ENCODE results near the gene FCMR.

FCMR gene

GRCh38 chr1:206895325-206895724 is 26.4 kb downstream of the FCMR start:
- no peaks in the 10 kb centered on the region for H3K36me3 ChIP-seq (ENCODE audit: insufficient read depth, low read length)
- no peak overlapping the region for H3K27ac ChIP-seq (ENCODE audit: low read depth, low read length)
- H3K9me3 ChIP-seq (ENCODE audit: low read length), result no peaks in the 10 kb centered on the region
- no peak overlapping the region for H3K9ac ChIP-seq (ENCODE audit: low read length)
- H3K4me3 ChIP-seq (ENCODE audit: low read depth in 1 of 2, low read length in 2 of 2), result no peak overlapping the region
- H3K4me1 ChIP-seq (ENCODE audit: insufficient read depth, low read length), result no peaks in the 10 kb centered on the region
- peaks cover 0 to 4% of the 10 kb centered on the region in 2 donors for H3K27me3 ChIP-seq (ENCODE audit: control insufficient read depth in 1 of 2, insufficient read depth in 2 of 2, low read length in 2 of 2)

DNA sequence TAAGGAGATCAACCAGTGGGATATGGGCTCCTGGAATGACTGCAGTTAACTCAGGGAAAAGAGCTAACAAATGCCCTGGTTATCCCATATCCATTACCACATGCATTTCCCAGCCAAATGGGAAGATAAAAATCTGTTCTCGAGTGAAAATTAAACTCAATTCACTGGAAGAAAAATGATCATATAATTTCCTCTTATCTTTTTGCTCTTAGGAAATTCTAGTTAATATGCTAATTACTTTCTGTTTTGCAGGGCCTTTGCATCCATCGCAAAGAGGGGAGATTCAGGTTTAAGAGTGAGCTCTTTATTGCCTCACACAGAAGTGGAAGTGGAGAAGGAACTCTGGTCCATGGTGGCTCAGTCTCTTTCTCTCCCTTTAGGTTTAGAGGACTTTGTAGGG is 28.4 kb downstream of the FCMR start:
- no peak overlapping the region for H3K9ac ChIP-seq (ENCODE audit: low read length)
- H3K4me1 ChIP-seq (ENCODE audit: insufficient read depth, low read length), result no peaks in the 10 kb centered on the region
- no peaks in the 10 kb centered on the region for H3K36me3 ChIP-seq (ENCODE audit: insufficient read depth, low read length)
- H3K9me3 ChIP-seq (ENCODE audit: low read length), result no peaks in the 10 kb centered on the region
- no peak overlapping the region for H3K27ac ChIP-seq (ENCODE audit: low read depth, low read length)
- no peak overlapping the region for H3K4me3 ChIP-seq (ENCODE audit: low read depth in 1 of 2, low read length in 2 of 2)
- H3K27me3 ChIP-seq (ENCODE audit: control insufficient read depth in 1 of 2, insufficient read depth in 2 of 2, low read length in 2 of 2), result no peaks in the 10 kb centered on the region

DNA sequence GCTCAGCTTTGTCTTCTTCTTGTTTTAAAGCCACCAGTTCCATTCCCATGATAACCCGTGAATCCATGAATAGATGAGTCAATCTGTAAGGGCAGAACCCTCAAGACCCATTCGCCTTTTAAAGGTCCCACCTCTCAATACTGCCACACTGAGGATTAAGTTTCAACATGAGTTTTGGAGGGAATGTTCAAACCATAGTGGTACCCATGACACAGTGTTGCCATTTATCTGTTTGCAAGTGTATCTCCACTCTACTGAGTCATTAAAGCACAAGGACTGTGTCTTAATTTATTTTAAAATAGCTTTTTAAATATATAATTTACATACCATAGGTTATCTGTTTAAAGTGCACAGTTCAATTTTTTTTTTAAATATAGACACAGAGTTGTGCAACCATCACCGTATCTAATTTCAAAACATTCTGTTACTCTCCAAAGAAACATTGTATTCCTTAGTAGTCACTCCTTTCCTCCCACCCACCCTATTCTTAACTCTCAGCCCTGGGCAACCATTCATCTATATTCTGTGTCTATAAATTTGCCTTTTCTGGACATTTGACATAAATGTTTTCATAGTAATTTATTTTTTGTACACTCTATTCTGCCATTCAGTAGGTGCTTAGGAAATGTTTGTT is 29.3 kb downstream of the FCMR start:
- Histone ChIP-seq H3K27ac (ENCODE audit: low read depth, low read length) (no peak overlapping the region), H3K9ac (ENCODE audit: low read length) (no peak overlapping the region), H3K36me3 (ENCODE audit: insufficient read depth, low read length) (no peaks in the 10 kb centered on the region), H3K4me1 (ENCODE audit: insufficient read depth, low read length) (no peaks in the 10 kb centered on the region), H3K4me3 (ENCODE audit: low read depth in 1 of 2, low read length in 2 of 2) (no peak overlapping the region), H3K9me3 (ENCODE audit: low read length) (no peaks in the 10 kb centered on the region), H3K27me3 (ENCODE audit: control insufficient read depth in 1 of 2, insufficient read depth in 2 of 2, low read length in 2 of 2) (no peaks in the 10 kb centered on the region)

GRCh38 chr1:206891412-206891811 is 30.3 kb downstream of the FCMR start:
- H3K4me1 ChIP-seq (ENCODE audit: insufficient read depth, low read length), result no peaks in the 10 kb centered on the region
- H3K27ac ChIP-seq (ENCODE audit: low read depth, low read length), result no peak overlapping the region
- H3K9me3 ChIP-seq (ENCODE audit: low read length), result no peaks in the 10 kb centered on the region
- no peak overlapping the region for H3K4me3 ChIP-seq (ENCODE audit: low read depth in 1 of 2, low read length in 2 of 2)
- H3K27me3 ChIP-seq (ENCODE audit: control insufficient read depth in 1 of 2, insufficient read depth in 2 of 2, low read length in 2 of 2), result no peaks in the 10 kb centered on the region
- no peaks in the 10 kb centered on the region for H3K36me3 ChIP-seq (ENCODE audit: insufficient read depth, low read length)
- H3K9ac ChIP-seq (ENCODE audit: low read length), result no peak overlapping the region

GRCh38 chr1:206890125-206891060 is 31.3 kb downstream of the FCMR start:
- no peak overlapping the region for H3K27ac ChIP-seq (ENCODE audit: low read depth, low read length)
- no peaks in the 10 kb centered on the region for H3K36me3 ChIP-seq (ENCODE audit: insufficient read depth, low read length)
- no peaks in the 10 kb centered on the region for H3K27me3 ChIP-seq (ENCODE audit: control insufficient read depth in 1 of 2, insufficient read depth in 2 of 2, low read length in 2 of 2)
- H3K9ac ChIP-seq (ENCODE audit: low read length), result no peak overlapping the region
- H3K4me1 ChIP-seq (ENCODE audit: insufficient read depth, low read length), result no peaks in the 10 kb centered on the region
- no peak overlapping the region for H3K4me3 ChIP-seq (ENCODE audit: low read depth in 1 of 2, low read length in 2 of 2)
- no peaks in the 10 kb centered on the region for H3K9me3 ChIP-seq (ENCODE audit: low read length)

DNA sequence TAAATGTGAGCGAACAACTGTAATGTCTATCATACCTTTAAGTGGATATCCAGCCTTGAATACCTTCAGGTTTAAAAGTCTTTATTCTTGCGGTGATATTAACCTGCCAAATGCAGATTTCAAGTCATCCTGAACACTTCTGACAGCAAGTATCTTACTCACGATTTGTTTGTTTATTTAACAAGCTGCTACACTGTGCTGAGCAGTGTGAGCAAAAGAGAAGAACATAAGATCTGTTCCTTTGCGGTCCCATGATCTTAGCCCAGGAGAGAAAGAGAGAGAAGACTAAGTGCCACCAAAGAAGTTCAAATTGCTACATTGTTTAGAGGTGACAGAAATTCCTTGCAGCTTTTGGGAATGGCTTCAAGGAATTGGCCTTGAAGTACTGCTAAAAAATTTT is 34.0 kb downstream of the FCMR start:
- no peaks in the 10 kb centered on the region for H3K4me1 ChIP-seq (ENCODE audit: insufficient read depth, low read length)

DNA sequence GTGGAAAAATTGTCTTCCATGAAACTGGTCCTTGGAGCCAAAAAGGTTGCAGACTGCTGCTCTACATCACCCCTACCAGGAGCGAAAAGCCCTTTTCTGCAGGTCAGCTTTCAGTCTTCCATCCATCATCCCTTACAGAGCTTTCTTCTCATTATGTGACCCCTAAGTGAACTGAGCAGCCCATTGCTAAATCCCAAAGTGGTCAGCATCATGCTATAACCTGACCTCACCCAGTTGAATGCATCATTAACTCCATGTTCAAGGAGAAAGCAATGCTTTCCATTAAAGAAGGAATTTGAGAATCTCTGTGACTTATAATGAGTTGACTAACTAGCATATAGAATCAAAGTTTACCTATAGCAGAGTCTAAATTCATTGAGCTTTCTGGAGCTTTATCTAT is 34.9 kb downstream of the FCMR start:
- Histone ChIP-seq H3K9ac (ENCODE audit: low read length) (no peak overlapping the region), H3K4me3 (ENCODE audit: low read depth in 1 of 2, low read length in 2 of 2) (no peak overlapping the region), H3K27ac (ENCODE audit: low read depth, low read length) (no peak overlapping the region), H3K4me1 (ENCODE audit: insufficient read depth, low read length) (no peaks in the 10 kb centered on the region), H3K36me3 (ENCODE audit: insufficient read depth, low read length) (no peaks in the 10 kb centered on the region), H3K27me3 (ENCODE audit: control insufficient read depth in 1 of 2, insufficient read depth in 2 of 2, low read length in 2 of 2) (no peaks in the 10 kb centered on the region), H3K9me3 (ENCODE audit: low read length) (no peaks in the 10 kb centered on the region)

More for the DNA sequence above, 34.0 kb downstream of the FCMR start:
- no peak overlapping the region for H3K9ac ChIP-seq (ENCODE audit: low read length)
- H3K4me3 ChIP-seq (ENCODE audit: low read depth in 1 of 2, low read length in 2 of 2), result no peak overlapping the region
- H3K9me3 ChIP-seq (ENCODE audit: low read length), result no peaks in the 10 kb centered on the region
- H3K27me3 ChIP-seq (ENCODE audit: control insufficient read depth in 1 of 2, insufficient read depth in 2 of 2, low read length in 2 of 2), result no peaks in the 10 kb centered on the region
- no peaks in the 10 kb centered on the region for H3K36me3 ChIP-seq (ENCODE audit: insufficient read depth, low read length)
- H3K27ac ChIP-seq (ENCODE audit: low read depth, low read length), result no peak overlapping the region

DNA sequence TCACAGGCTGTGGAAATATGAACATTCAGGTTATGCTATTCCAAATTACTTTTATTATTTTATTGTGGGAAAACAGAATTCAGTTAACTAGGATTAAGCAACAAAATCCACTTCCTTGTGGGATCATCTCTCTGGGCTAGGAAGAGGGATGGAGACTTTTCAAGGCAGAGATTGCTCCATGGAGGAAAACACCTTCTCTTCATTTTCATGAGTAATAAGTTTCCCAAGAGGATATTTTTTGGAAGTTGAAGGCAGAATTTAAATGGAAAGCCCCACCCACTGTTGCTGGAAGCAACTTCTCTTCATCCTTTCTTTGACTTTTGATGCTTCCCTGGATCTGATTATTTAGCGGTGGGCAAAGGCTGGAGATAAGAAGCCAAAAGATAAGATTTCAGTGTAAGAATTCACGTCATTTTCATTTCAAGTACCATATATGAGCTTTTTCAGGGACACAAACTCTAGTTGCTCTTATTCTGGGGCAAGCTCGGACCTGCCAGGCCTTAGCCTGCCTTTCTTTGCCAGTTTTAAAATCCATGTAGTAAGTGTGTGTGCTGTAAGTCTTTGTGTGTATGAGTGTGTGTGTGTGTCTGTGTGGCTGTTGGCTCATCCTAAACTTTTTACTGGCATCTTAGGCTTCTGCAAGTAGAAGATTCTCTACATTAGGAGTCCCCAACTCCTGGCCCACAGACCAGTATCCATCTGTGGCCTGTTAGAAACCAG is 36.2 kb downstream of the FCMR start:
- no peak overlapping the region for H3K27ac ChIP-seq (ENCODE audit: low read depth, low read length)
- no peaks in the 10 kb centered on the region for H3K9me3 ChIP-seq (ENCODE audit: low read length)
- H3K36me3 ChIP-seq (ENCODE audit: insufficient read depth, low read length), result no peaks in the 10 kb centered on the region
- H3K4me3 ChIP-seq (ENCODE audit: low read depth in 1 of 2, low read length in 2 of 2), result no peak overlapping the region
- H3K4me1 ChIP-seq (ENCODE audit: insufficient read depth, low read length), result no peaks in the 10 kb centered on the region
- H3K9ac ChIP-seq (ENCODE audit: low read length), result no peak overlapping the region
- no peaks in the 10 kb centered on the region for H3K27me3 ChIP-seq (ENCODE audit: control insufficient read depth in 1 of 2, insufficient read depth in 2 of 2, low read length in 2 of 2)

- Histone ChIP-seq H3K9ac (ENCODE audit: low read length) (no peak overlapping the region), H3K27ac (ENCODE audit: low read depth, low read length) (no peak overlapping the region), H3K27me3 (ENCODE audit: control insufficient read depth in 1 of 2, insufficient read depth in 2 of 2, low read length in 2 of 2) (no peaks in the 10 kb centered on the region), H3K9me3 (ENCODE audit: low read length) (no peaks in the 10 kb centered on the region), H3K4me1 (ENCODE audit: insufficient read depth, low read length) (no peaks in the 10 kb centered on the region), H3K36me3 (ENCODE audit: insufficient read depth, low read length) (no peaks in the 10 kb centered on the region), H3K4me3 (ENCODE audit: low read depth in 1 of 2, low read length in 2 of 2) (no peak overlapping the region)
Observed at GRCh38 chr1:206883876-206884275, 37.9 kb downstream of the FCMR start.

GRCh38 chr1:206883160-206883559 is 38.6 kb downstream of the FCMR start:
- Histone ChIP-seq H3K9ac (ENCODE audit: low read length) (no peak overlapping the region), H3K4me3 (ENCODE audit: low read depth in 1 of 2, low read length in 2 of 2) (no peak overlapping the region), H3K27me3 (ENCODE audit: control insufficient read depth in 1 of 2, insufficient read depth in 2 of 2, low read length in 2 of 2) (no peaks in the 10 kb centered on the region), H3K27ac (ENCODE audit: low read depth, low read length) (no peak overlapping the region), H3K9me3 (ENCODE audit: low read length) (peaks cover 5% of the 10 kb centered on the region), H3K4me1 (ENCODE audit: insufficient read depth, low read length) (no peaks in the 10 kb centered on the region), H3K36me3 (ENCODE audit: insufficient read depth, low read length) (no peaks in the 10 kb centered on the region)

DNA sequence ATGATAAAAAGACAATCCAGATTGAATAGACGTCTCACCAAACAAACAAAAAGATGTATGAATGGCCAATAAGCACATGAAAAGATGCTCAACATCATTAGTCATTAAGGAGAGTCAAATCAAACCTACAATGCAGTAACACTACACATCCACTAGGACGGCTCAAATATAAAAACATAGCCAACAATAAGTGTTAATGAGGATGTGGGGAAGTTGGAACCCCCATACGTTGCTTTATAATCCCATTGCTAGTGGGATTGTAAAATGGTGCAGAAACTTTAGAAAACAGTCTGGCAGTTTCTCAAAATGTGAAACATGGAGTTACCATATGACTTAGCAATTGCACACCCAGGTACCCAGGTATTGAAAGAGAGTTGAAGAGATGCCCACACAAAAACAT is 39.2 kb downstream of the FCMR start:
- H3K9ac ChIP-seq (ENCODE audit: low read length), result no peak overlapping the region
- no peak overlapping the region for H3K4me3 ChIP-seq (ENCODE audit: low read depth in 1 of 2, low read length in 2 of 2)
- no peaks in the 10 kb centered on the region for H3K27me3 ChIP-seq (ENCODE audit: control insufficient read depth in 1 of 2, insufficient read depth in 2 of 2, low read length in 2 of 2)
- no peak overlapping the region for H3K27ac ChIP-seq (ENCODE audit: low read depth, low read length)
- H3K9me3 ChIP-seq (ENCODE audit: low read length), result peaks cover 6% of the 10 kb centered on the region
- no peaks in the 10 kb centered on the region for H3K36me3 ChIP-seq (ENCODE audit: insufficient read depth, low read length)
- H3K4me1 ChIP-seq (ENCODE audit: insufficient read depth, low read length), result no peaks in the 10 kb centered on the region

Measured in muscle layer of colon (tissue), 2 donors.